CD4-positive, alpha-beta memory T cell (primary cell): ENCODE results near the gene C4BPB. TPM values are rescaled to one million over a fixed set of nuclear protein-coding genes. Genes with fewer than 3 reads are reported as not detected.

ENCODE experiments used
- CTCF ChIA-PET: fragments of 350-600 bp; sonication (Branson Sonifier 250); formaldehyde crosslinking; loops from one replicate; lab custom pipeline; 2021; ENCODE audit warnings: inconsistent platforms; ENCODE audit not compliant: partially characterized antibody; lab: Charles Lee
- POLR2A ChIA-PET: fragments of 350-600 bp; sonication (Branson Sonifier 250); formaldehyde crosslinking; loops from one replicate; lab custom pipeline; 2021; ENCODE audit not compliant: partially characterized antibody; lab: Charles Lee
- DNase-seq, 5 donors: peaks; one replicate each; pipeline versions ENCODE4 v3.0.0 to v3.0.0-alpha.2; 2020 to 2022; ENCODE audit warnings: mixed read lengths in 1 of 5
- H3K27ac ChIP-seq: one replicate; pipeline ENCODE4 v1.7.0; 2013; ENCODE audit warnings: low read depth, low read length
- H3K27me3 ChIP-seq: 2 replicates; pipeline ENCODE4 v1.7.0; 2013; ENCODE audit warnings: mild to moderate bottlenecking, low read length, moderate library complexity; ENCODE audit not compliant: insufficient read depth
- H3K36me3 ChIP-seq: 2 replicates; pipeline ENCODE4 v1.7.0; 2013; ENCODE audit warnings: mild to moderate bottlenecking, low read length, moderate library complexity; ENCODE audit not compliant: insufficient read depth
- H3K4me1 ChIP-seq: 2 replicates; pipeline ENCODE4 v1.7.0; 2013; ENCODE audit warnings: mild to moderate bottlenecking, low read length, moderate library complexity; ENCODE audit not compliant: insufficient read depth
- H3K4me3 ChIP-seq, 2 donors: one replicate each; pipeline ENCODE4 v1.7.0; 2013; ENCODE audit warnings: low read length in 2 of 2, mild to moderate bottlenecking in 1 of 2
- H3K9me3 ChIP-seq, 2 donors: one replicate each; pipeline ENCODE4 v1.7.0; 2013; ENCODE audit warnings: low read length in 2 of 2, control low read depth in 1 of 2; ENCODE audit not compliant: control insufficient read depth in 1 of 2
- H3K27ac Mint-ChIP-seq, 7 donors: one replicate each; pipeline ENCODE4 v1.8.0; 2020 to 2021; ENCODE audit warnings: mixed read lengths in 7 of 7, mild to moderate bottlenecking in 6 of 7, inconsistent platforms in 3 of 7, moderate library complexity in 3 of 7
- H3K27me3 Mint-ChIP-seq, 2 donors: one replicate each; pipeline ENCODE4 v1.8.0; 2020 to 2021; ENCODE audit warnings: mixed read lengths in 2 of 2
- H3K36me3 Mint-ChIP-seq, 2 donors: one replicate each; pipeline ENCODE4 v1.8.0; 2020 to 2021; ENCODE audit warnings: mixed read lengths in 2 of 2, inconsistent platforms in 1 of 2, mild to moderate bottlenecking in 1 of 2
- H3K4me1 Mint-ChIP-seq, 4 donors: one replicate each; pipeline ENCODE4 v1.8.0; 2020 to 2021; ENCODE audit warnings: mixed read lengths in 4 of 4, mild to moderate bottlenecking in 1 of 4
- H3K4me3 Mint-ChIP-seq, 8 donors: one replicate each; pipeline ENCODE4 v1.8.0; 2020 to 2021; ENCODE audit warnings: mixed read lengths in 8 of 8, mild to moderate bottlenecking in 7 of 8, moderate library complexity in 6 of 8, inconsistent platforms in 3 of 8
- H3K9me3 Mint-ChIP-seq, 8 donors: one replicate each; pipeline ENCODE4 v1.8.0; 2020 to 2021; ENCODE audit warnings: mixed read lengths in 8 of 8, mild to moderate bottlenecking in 5 of 8, inconsistent platforms in 3 of 8, moderate library complexity in 1 of 8
- intact Hi-C: fragments of 100-400 bp; cut with micrococcal nuclease; formaldehyde crosslinking; loops from one replicate; pipeline ENCODE4 v1.15.1; 2023
- polyA plus RNA-seq, 2 donors: library from polyadenylated mRNA; unstranded; fragments of 300-500 nt; fragmentation: Illumina TruSeq; gene quantifications; one replicate each; pipeline ENCODE4 v1.2.3, GENCODE V29; 2021
- total RNA-seq, 2 experiments: library from RNA; stranded (reverse); gene quantifications; one replicate each; pipeline ENCODE4 v1.2.3, GENCODE V29; 2021

C4BPB gene
- total and polyA plus RNA-seq, 4 experiments from 2014 or later: 0.35 to 0.90 TPM; not detected in 2

DNA sequence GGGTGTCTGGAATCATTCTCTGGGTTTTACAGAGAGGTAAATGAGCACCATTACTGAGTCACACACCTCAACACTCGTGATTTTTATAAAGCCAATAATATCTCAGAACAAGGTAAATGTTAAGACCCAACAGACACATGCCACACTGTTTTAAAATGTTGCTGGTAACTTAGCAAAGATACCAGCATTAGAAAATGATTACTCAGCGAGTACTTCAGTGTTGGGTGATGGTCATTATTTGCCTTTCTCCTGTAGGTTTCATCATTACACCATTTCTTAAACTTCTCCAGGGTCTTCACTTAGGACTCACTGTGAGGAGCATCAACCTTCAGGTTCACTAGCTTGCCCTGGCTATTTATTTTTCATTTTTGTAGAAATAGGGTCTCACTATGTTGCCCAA, 6.9 kb upstream of the C4BPB start:
- ChIA-PET CTCF (interaction anchor here (1.0 to 8.4 kb wide), 5 partner anchors 11 to 417 kb away, joined by 3 to 142 read pairs (median 62); partner anchors contain the start of gene PFKFB2), POLR2A (no interaction called here)
- intact Hi-C loops: no loop called here
- no peak overlapping the region for H3K4me3 Mint-ChIP-seq
- Histone ChIP-seq H3K9me3 (no peaks in the 10 kb centered on the region), H3K27me3 (no peaks in the 10 kb centered on the region), H3K4me3 (no peak overlapping the region), H3K36me3 (no peaks in the 10 kb centered on the region), H3K27ac (no peak overlapping the region), H3K4me1 (no peaks in the 10 kb centered on the region)
- no peaks in the 10 kb centered on the region for H3K36me3 Mint-ChIP-seq
- H3K9me3 Mint-ChIP-seq: no peaks in the 10 kb centered on the region
- H3K27ac Mint-ChIP-seq: no peak overlapping the region
- DNase-seq: no peak
- H3K27me3 Mint-ChIP-seq: peaks cover 10 to 19% of the 10 kb centered on the region in 2 donors
- peaks cover 3 to 11% (median 8%) of the 10 kb centered on the region in 4 donors for H3K4me1 Mint-ChIP-seq

DNA sequence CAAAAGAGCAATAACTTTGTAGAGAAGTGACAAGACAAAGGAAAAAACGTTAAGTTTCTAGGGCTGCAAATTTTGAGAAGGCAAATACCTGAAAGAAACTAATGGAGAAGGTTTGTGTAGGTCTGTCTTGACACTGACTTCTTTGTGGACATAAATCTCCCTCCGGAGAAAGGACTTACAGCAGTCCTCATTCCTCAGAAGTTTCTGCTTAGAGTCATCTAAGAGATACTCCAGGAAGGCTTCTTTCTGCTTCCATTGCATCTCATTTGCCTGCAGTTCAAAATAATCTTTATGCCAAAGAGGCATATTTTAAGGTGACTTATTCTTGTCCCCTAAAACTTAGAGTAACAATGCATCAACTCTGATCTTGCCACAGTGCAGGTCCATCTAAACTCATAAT, 4.4 kb upstream of the C4BPB start:
- POLR2A ChIA-PET: interaction anchor here (0.6 kb wide), 1 partner anchor 321 kb away, joined by 5 read pairs; no protein-coding TSS in a partner anchor
- intact Hi-C loops: loop anchor here (1.0 kb wide), 3 partner anchors 251 to 415 kb away; no protein-coding TSS in a partner anchor
- H3K4me3 Mint-ChIP-seq: no peak overlapping the region
- Histone ChIP-seq H3K9me3 (no peaks in the 10 kb centered on the region), H3K27ac (no peak overlapping the region), H3K4me1 (no peaks in the 10 kb centered on the region), H3K36me3 (no peaks in the 10 kb centered on the region), H3K4me3 (no peak overlapping the region), H3K27me3 (no peaks in the 10 kb centered on the region)
- H3K9me3 Mint-ChIP-seq: no peaks in the 10 kb centered on the region
- no peak for DNase-seq
- CTCF ChIA-PET: interaction anchor here (0.9 to 8.4 kb wide), 19 partner anchors 9 to 439 kb away, joined by 3 to 142 read pairs (median 5); partner anchors contain the start of genes CR1 and CR2
- peaks cover 3 to 11% (median 8%) of the 10 kb centered on the region in 4 donors for H3K4me1 Mint-ChIP-seq
- no peak overlapping the region for H3K27ac Mint-ChIP-seq
- H3K36me3 Mint-ChIP-seq: no peaks in the 10 kb centered on the region
- peaks cover 6 to 17% of the 10 kb centered on the region in 2 donors for H3K27me3 Mint-ChIP-seq

DNA sequence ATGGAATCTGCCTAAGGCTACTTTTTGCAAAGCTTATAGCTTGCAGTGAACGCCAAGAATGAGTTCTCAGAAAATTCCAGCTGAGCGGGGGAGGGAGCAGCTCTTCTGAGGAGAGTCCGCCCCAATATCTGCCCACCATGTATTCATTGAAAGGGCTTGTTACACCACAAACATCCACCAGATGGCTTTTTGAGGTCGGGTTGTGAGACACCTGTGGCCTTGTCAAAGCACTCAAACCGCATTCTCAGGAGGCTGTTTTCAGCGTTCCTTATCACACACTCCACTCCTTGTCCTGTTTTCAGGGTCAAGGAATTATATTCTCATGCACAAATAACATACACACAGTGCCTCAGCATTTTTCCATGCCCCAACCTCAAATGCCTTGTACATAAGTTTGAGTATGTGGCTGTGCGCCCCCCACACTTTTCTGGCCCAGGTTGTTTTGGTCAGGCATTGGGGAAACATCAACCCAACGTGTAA, 3.9 kb upstream of the C4BPB start:
- H3K4me1 ChIP-seq: no peaks in the 10 kb centered on the region
- POLR2A ChIA-PET: interaction anchor here (0.6 kb wide), 1 partner anchor 320 kb away, joined by 5 read pairs; no protein-coding TSS in a partner anchor
- intact Hi-C loops: loop anchor here (1.0 kb wide), 3 partner anchors 251 to 415 kb away; no protein-coding TSS in a partner anchor
- H3K27ac ChIP-seq: no peak overlapping the region
- DNase-seq: peak; percentile 53 to 62 (median 58)
- H3K4me3 ChIP-seq: no peak overlapping the region
- H3K36me3 Mint-ChIP-seq: no peaks in the 10 kb centered on the region
- no peaks in the 10 kb centered on the region for H3K36me3 ChIP-seq
- peaks cover 6 to 17% of the 10 kb centered on the region in 2 donors for H3K27me3 Mint-ChIP-seq
- H3K4me3 Mint-ChIP-seq: no peak overlapping the region
- H3K27me3 ChIP-seq: no peaks in the 10 kb centered on the region
- H3K9me3 Mint-ChIP-seq: no peaks in the 10 kb centered on the region
- CTCF ChIA-PET: interaction anchor here (1.1 to 8.4 kb wide), 17 partner anchors 9 to 439 kb away, joined by 3 to 142 read pairs (median 6); partner anchors contain the start of genes CR1 and CR2
- H3K27ac Mint-ChIP-seq: peak overlapping the region in 2 of 7 donors; percentile 17 to 25
- H3K4me1 Mint-ChIP-seq: peaks cover 6 to 11% (median 9%) of the 10 kb centered on the region in 4 donors
- H3K9me3 ChIP-seq: no peaks in the 10 kb centered on the region

DNA sequence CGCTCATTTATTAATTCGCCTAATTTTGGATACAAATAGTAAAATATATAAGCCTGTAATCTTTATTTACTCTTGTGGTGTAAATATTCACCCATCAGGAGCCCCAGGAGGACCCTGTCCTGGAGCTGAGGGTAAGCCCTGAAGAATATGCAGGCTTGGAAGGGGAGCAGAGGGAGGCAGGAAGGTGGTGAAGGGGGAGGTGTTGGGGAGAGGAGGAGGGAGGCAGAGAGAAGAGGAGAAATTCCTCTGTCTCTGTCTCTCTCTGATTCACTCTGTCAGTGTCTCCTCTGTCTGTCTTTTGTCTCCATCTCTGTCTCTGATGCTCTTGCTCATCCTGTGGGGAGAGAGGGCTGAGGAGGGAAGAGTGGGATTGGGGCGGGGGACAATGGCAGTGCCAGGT, 2.8 kb upstream of the C4BPB start:
- Mint-ChIP-seq H3K4me1 (peaks cover 6 to 11% (median 9%) of the 10 kb centered on the region in 4 donors), H3K4me3 (no peak overlapping the region), H3K36me3 (no peaks in the 10 kb centered on the region), H3K27ac (no peak overlapping the region), H3K9me3 (no peaks in the 10 kb centered on the region), H3K27me3 (peaks cover 6 to 17% of the 10 kb centered on the region in 2 donors)
- CTCF ChIA-PET: interaction anchor here (0.6 to 8.4 kb wide), 4 partner anchors 320 to 641 kb away, joined by 3 to 142 read pairs (median 36); no protein-coding TSS in a partner anchor
- H3K9me3 ChIP-seq: no peaks in the 10 kb centered on the region
- no peak overlapping the region for H3K27ac ChIP-seq
- H3K4me1 ChIP-seq: no peaks in the 10 kb centered on the region
- intact Hi-C loops: no loop called here
- POLR2A ChIA-PET: no interaction called here
- DNase-seq: no peak
- no peaks in the 10 kb centered on the region for H3K36me3 ChIP-seq
- H3K27me3 ChIP-seq: no peaks in the 10 kb centered on the region
- H3K4me3 ChIP-seq: no peak overlapping the region

DNA sequence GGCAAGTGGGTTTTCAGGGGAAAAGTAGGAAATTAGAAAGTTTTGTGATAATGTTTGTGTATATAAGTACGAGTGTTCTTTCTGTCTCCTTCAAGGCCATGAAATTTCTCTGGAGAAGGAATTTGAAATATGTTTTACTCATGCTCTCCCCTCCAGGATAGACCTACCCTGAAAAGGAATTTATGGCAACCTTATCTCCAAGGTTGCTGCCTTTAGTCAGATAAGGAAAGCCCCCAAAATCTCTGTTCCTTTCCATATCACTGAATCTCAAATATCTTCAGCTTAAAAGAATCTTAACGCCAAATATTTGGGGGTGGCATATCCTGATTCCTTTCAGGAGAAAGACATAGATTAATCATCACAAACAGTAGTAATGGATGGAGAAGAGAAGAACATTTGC, 499 bp upstream of the C4BPB start:
- CTCF ChIA-PET: interaction anchor here (1.4 to 3.9 kb wide), 3 partner anchors 8 to 412 kb away, joined by 3 to 13 read pairs (median 5); no protein-coding TSS in a partner anchor
- H3K36me3 ChIP-seq: no peaks in the 10 kb centered on the region
- H3K9me3 ChIP-seq: no peaks in the 10 kb centered on the region
- H3K4me1 Mint-ChIP-seq: peaks cover 6 to 11% (median 9%) of the 10 kb centered on the region in 4 donors
- H3K4me1 ChIP-seq: no peaks in the 10 kb centered on the region
- H3K27me3 ChIP-seq: no peaks in the 10 kb centered on the region
- H3K27ac ChIP-seq: no peak overlapping the region
- POLR2A ChIA-PET: no interaction called here
- H3K36me3 Mint-ChIP-seq: no peaks in the 10 kb centered on the region
- intact Hi-C loops: no loop called here
- H3K4me3 Mint-ChIP-seq: no peak overlapping the region
- H3K9me3 Mint-ChIP-seq: no peaks in the 10 kb centered on the region
- H3K27me3 Mint-ChIP-seq: peaks cover 5 to 13% of the 10 kb centered on the region in 2 donors
- no peak overlapping the region for H3K27ac Mint-ChIP-seq
- no peak for DNase-seq
- no peak overlapping the region for H3K4me3 ChIP-seq

DNA sequence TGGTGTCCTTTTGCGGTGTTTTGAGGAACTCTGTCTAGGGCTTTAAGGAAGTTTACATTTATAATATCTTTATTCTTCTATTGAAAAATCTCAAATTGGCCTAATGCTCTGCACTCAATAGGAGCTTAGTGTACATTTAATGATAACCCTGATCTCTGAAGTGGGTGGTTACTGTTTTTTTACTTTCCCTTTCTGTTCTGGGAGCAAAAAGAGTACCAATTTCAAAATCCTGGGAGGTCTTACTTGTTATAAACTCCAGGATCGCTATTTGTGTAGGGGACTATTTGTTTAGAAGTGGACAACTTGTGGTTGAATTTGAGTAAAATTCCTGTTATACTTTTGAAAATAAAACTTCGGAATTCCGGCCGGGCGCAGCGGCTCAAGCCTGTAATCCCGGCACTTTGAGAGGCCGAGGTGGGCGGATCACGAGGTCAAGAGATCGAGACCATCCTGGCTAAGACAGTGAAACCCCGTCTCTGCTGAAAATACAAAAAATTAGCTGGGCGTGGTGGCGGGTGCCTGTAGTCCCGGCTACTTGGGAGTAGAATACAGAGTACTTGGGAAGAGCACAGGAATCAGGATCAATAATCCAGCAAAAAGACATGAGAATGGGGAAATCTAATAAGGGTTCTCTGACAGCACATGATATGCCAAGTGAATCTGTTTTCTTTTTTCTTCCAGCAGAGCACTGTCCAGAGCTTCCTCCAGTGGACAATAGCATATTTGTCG, 1.1 kb downstream of the C4BPB start:
- Mint-ChIP-seq H3K27ac (peak overlapping the region in 3 of 7 donors; percentile 46 to 72 (median 70)), H3K36me3 (no peaks in the 10 kb centered on the region), H3K4me3 (peak overlapping the region; percentile 63 to 84 (median 74)), H3K27me3 (peaks cover 3 to 4% of the 10 kb centered on the region in 2 donors), H3K9me3 (no peaks in the 10 kb centered on the region), H3K4me1 (peaks cover 6 to 8% (median 7%) of the 10 kb centered on the region in 4 donors)
- intact Hi-C loops: no loop called here
- Histone ChIP-seq H3K9me3 (no peaks in the 10 kb centered on the region), H3K27ac (no peak overlapping the region), H3K4me1 (no peaks in the 10 kb centered on the region), H3K36me3 (no peaks in the 10 kb centered on the region), H3K27me3 (no peaks in the 10 kb centered on the region), H3K4me3 (no peak overlapping the region)
- POLR2A ChIA-PET: interaction anchor here (1.0 kb wide), 1 partner anchor 17 kb away, joined by 3 read pairs; no protein-coding TSS in a partner anchor
- DNase-seq: peak in 1 of 5 donors; percentile 5
- CTCF ChIA-PET: interaction anchor here (0.9 to 3.9 kb wide), 6 partner anchors 9 to 410 kb away, joined by 3 to 13 read pairs (median 3); partner anchors contain the start of genes CR1 and CR2
